Left ventricle myocardium inferior (tissue), 1 donor: ENCODE results near the gene SHH. TPM values are rescaled to one million over a fixed set of nuclear protein-coding genes. Genes with fewer than 3 reads are reported as not detected.
"Not testable (repeated sequence)": the region's sequence is repeated elsewhere in the genome, so short reads cannot be mapped to it uniquely, and the experiment has no call there.

ENCODE experiments used
- DNase-seq: peaks from one replicate; pipeline ENCODE4 v3.0.0-alpha.2; 2020
- H3K27ac ChIP-seq: fragments of 200-600 bp; replicated peaks from 2 replicates; pipeline ENCODE4 v1.8.0; 2021
- H3K27me3 ChIP-seq: fragments of 200-600 bp; 2 replicates; pipeline ENCODE4 v1.8.0; 2021; ENCODE audit warnings: low read depth
- H3K36me3 ChIP-seq: fragments of 200-600 bp; 2 replicates; pipeline ENCODE4 v1.8.0; 2021
- H3K4me1 ChIP-seq: fragments of 200-600 bp; 2 replicates; pipeline ENCODE4 v1.8.0; 2021
- H3K4me3 ChIP-seq: fragments of 200-600 bp; 2 replicates; pipeline ENCODE4 v1.8.0; 2021; ENCODE audit warnings: mild to moderate bottlenecking, moderate library complexity
- H3K9me3 ChIP-seq: fragments of 200-600 bp; replicated peaks from 2 replicates; pipeline ENCODE4 v1.8.0; 2021
- intact Hi-C: fragments of 100-400 bp; cut with micrococcal nuclease; formaldehyde crosslinking; loops from one replicate; pipeline ENCODE4 v1.11.0; 2022
- total RNA-seq: library from RNA; stranded (reverse); fragmentation: NEBNext Ultra II Directional; extraction: Animal tissue kit (Norgen Biotek cat#: 25700); gene quantifications from one replicate; pipeline ENCODE4 v1.2.1, GENCODE V29; 2021
- TF ChIP-seq, protein P1 (sequence below): fragments of 200-600 bp; IDR thresholded peaks from 2 replicates; pipeline ENCODE4 v1.8.0; 2021; ENCODE audit warnings: antibody characterized with exemption, mild to moderate bottlenecking, borderline replicate concordance
- donor health status: DM: no; HTN: yes; CAD: no; lungs with severe emphysema.

The SHH gene
- total RNA-seq, 1 donor from 2014 or later: not detected

DNA sequence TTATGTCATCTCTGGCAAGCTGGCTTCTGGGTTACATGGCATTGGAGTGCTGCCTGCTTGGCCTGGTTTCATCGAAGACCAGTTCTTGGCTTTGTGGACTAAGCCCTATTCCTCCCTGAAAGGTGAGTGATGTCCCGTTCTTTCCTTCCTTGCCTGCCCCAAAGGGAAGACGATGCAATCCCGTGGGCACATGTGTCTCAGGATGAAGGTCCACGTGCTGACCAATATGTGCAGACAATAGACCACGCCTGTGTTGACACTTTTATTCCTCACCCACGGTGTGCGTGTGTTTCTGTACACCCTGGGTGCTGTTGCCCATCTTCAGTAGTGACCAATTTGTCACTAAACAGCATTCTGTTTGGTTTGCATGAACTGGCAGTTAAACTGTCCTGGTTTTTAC is 28.6 kb upstream of the SHH start:
- H3K27me3 ChIP-seq: peaks cover 98% of the 10 kb centered on the region
- TF ChIP-seq, protein P1, sequence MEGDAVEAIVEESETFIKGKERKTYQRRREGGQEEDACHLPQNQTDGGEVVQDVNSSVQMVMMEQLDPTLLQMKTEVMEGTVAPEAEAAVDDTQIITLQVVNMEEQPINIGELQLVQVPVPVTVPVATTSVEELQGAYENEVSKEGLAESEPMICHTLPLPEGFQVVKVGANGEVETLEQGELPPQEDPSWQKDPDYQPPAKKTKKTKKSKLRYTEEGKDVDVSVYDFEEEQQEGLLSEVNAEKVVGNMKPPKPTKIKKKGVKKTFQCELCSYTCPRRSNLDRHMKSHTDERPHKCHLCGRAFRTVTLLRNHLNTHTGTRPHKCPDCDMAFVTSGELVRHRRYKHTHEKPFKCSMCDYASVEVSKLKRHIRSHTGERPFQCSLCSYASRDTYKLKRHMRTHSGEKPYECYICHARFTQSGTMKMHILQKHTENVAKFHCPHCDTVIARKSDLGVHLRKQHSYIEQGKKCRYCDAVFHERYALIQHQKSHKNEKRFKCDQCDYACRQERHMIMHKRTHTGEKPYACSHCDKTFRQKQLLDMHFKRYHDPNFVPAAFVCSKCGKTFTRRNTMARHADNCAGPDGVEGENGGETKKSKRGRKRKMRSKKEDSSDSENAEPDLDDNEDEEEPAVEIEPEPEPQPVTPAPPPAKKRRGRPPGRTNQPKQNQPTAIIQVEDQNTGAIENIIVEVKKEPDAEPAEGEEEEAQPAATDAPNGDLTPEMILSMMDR: no peak
- intact Hi-C loops: no loop called here
- H3K4me1 ChIP-seq: no peaks in the 10 kb centered on the region
- no peak overlapping the region for H3K27ac ChIP-seq
- H3K36me3 ChIP-seq: no peaks in the 10 kb centered on the region
- no peak overlapping the region for H3K4me3 ChIP-seq
- DNase-seq: no peak
- H3K9me3 ChIP-seq: no peaks in the 10 kb centered on the region

DNA sequence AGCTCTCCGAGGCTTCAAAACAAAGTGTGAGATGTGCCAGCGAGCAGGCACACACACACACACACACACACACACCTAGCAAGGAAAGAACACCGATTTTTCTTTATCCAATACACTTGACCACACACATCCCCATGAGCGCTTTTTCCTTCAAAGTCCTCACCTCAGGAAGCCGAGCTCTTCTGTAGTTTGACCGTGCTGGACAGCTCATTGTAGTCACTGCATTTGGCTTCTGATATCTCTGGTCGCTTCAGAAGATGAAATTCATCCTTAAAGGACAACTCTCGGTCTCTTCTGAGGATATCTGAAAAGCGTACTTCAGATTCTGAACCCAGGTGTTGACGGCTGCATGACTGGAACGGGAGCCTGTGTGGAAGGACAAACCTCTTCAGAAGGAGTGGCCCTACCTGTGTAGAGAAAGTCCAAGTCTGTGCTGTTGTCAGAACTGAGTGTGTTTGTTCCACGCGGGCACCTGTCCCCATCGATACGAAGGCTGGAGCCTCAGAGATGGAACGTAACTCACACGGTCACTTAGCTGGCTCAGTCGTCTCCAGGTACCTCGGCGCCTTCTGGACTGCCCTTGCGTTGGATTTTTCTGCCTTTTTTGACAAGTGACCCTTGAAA is 28.1 kb upstream of the SHH start:
- Histone ChIP-seq H3K27me3 (peaks cover 98% of the 10 kb centered on the region), H3K4me1 (no peaks in the 10 kb centered on the region), H3K4me3 (no peak overlapping the region), H3K36me3 (no peaks in the 10 kb centered on the region), H3K27ac (no peak overlapping the region), H3K9me3 (no peaks in the 10 kb centered on the region)
- intact Hi-C loops: no loop called here
- TF ChIP-seq, protein P1: no peak
- DNase-seq: no peak

DNA sequence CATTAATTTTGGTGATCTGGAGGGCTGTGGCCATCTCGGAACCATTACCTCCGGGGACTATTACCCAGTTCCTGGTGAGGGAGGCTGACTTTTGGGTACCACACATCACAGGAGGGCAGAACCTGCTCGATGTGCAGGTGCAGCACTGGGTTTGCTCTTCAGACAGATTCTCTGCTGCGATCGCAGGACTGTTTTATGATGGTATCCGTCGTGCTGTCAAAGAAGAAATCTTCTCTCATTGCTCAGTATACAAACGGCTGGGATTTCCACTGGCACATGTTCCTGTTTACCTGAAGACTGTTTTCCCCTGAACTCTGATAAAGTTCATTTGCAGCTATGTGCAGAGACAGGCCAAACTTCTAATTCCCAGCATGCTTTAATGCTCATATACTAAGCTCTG is 27.2 kb upstream of the SHH start:
- no peak for DNase-seq
- intact Hi-C loops: no loop called here
- Histone ChIP-seq H3K27ac (no peak overlapping the region), H3K27me3 (peaks cover 97% of the 10 kb centered on the region), H3K9me3 (no peaks in the 10 kb centered on the region), H3K36me3 (no peaks in the 10 kb centered on the region), H3K4me1 (no peaks in the 10 kb centered on the region), H3K4me3 (no peak overlapping the region)
- TF ChIP-seq, protein P1: no peak

DNA sequence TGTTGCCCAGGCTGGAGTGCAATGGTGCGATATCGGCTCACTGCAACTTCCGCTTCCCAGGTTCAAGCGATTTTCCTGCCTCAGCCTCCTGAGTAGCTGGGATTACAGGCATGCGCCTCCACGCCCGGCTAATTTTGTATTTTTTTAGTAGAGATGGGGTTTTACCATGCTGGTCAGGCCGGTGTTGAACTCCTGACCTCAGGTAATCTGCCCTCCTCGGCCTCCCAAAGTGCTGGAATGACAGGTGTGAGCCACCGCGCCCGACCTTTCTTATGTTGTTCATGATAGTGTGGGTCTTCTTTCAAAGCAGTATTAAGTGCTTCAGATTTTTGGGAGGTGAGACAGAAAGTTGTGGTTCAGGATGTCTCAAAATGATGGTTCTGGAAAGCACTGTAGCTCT is 26.0 kb upstream of the SHH start:
- H3K36me3 ChIP-seq, DNase-seq, H3K27ac ChIP-seq, H3K4me1 ChIP-seq, H3K4me3 ChIP-seq, intact Hi-C loops, H3K9me3 ChIP-seq: not testable (repeated sequence)
- peaks cover 97% of the 10 kb centered on the region for H3K27me3 ChIP-seq

DNA sequence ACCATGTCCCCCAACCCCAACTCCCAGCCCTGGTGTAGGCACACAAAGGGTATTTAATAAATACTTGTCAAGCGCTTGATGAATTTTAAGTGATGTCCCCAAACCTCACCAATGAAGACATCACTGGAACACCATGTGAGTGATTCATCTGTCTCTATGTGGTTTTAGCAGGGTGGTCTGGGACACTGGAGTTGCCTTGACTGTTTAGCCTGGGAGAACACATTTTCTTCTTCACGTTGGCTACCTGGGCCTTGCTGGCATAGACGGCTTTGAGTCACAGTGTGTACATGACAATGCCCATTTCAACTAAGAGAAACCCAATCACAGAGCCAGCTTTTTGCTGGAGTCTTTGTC is 24.8 kb upstream of the SHH start:
- no peak for DNase-seq
- peaks cover 99% of the 10 kb centered on the region for H3K27me3 ChIP-seq
- no peak overlapping the region for H3K27ac ChIP-seq
- no peaks in the 10 kb centered on the region for H3K4me1 ChIP-seq
- TF ChIP-seq, protein P1: no peak
- intact Hi-C loops: no loop called here
- H3K4me3 ChIP-seq: no peak overlapping the region
- H3K9me3 ChIP-seq: no peaks in the 10 kb centered on the region
- no peaks in the 10 kb centered on the region for H3K36me3 ChIP-seq

DNA sequence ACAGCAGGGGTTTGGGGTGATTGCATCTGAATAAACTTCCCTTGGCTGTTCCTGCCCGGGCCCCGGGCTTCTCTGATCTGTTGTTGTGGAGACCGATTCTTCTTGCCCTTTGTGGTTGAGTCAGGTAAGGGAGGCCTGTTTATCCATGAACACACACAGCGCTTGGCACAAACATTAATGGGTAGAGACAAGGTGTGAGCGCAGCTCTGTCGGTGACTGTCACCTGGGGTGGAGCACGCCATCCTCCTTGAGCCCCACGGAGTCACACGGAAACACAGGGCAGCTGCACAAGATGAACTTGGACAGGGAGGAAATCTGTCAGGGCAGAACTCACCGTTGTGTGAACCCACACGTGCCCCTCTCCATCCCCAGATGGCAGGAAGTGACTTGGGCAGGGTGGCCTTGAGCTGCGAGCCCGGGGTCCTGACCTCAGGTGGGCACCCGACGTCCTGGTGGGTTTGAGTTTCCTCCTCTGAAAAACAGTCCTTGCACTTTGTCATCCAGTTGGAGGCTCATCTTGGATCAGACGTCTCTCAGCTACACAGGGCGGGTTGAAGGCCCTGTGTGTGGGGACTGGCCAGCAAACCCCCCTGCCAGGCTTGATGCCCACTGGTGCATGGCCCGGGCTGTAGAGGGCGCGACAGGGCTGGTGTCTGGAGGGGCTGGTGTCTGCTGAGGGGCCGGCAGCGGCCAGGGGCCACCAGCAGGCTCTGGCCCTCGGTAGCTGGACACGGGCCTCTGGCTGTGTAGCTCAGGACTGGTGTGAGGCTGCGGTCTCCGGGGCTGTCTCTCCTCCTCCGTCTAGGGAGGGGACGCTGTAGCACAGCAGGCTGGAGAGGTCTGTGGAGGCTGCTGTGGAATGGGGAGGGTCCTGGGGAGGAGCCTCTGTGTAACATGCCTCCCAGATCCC is 24.2 kb upstream of the SHH start:
- H3K36me3 ChIP-seq: no peaks in the 10 kb centered on the region
- no peak overlapping the region for H3K4me3 ChIP-seq
- H3K9me3 ChIP-seq: no peaks in the 10 kb centered on the region
- no peaks in the 10 kb centered on the region for H3K4me1 ChIP-seq
- peaks cover 99% of the 10 kb centered on the region for H3K27me3 ChIP-seq
- no peak for DNase-seq
- intact Hi-C loops: no loop called here
- TF ChIP-seq, protein P1: no peak
- no peak overlapping the region for H3K27ac ChIP-seq
